ENCODE data around the gene NYNRIN. TPM values are rescaled to one million over a fixed set of nuclear protein-coding genes. Genes with fewer than 3 reads are reported as not detected.

Gene NYNRIN
- total RNA-seq (ENCODE audit: low replicate concordance), result 15.5 and 34.3 TPM in 2 replicates

DNA sequence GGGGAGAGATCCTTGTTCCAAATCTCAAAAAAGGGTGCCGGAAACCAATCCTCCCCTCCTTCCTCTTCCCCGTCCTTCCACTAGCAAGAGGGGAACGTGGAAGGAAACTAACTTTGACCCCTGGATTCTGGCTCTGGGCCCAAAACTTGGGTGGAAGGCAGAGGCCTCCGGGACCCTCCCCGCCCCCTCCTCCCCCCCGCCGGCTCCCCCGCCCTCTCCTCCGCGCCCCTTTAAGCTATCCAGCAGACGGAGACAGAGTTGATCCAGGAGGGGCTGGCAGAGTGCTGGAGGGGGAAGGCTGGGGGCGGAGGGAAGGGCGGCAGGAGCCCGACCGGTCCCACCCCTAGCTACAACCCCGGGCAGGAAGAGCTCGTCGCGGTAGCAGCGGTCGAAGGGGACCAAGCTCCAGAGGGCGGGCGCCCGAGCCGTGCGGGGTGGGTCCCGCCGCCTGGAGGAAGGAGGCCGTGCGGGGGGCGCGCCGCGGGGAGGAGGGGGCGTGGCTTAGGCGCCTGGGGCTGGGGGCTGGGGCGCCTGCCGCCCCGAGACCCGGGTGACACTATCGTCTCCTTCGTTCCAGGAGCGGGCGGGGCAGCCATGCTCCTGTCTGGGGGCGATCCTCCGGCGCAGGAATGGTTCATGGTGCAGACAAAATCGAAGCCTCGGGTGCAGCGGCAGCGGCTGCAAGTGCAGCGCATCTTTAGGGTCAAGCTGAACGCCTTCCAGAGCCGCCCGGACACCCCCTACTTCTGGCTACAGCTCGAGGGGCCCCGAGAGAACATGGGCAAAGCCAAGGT lies at the start of gene NYNRIN:
NYNRIN (plus strand) TSS at position 351 of the 794 bp plus-strand sequence; CDS start at position 595, 244 bp downstream.
- Histone ChIP-seq H2AFZ (replicated peaks) (peak within 1 kb of the TSS; percentile 52), H3K79me2 (ENCODE audit: low read depth) (peaks cover 22% of the 10 kb centered on the region), H3K4me2 (peak within 1 kb of the TSS; percentile 83), H4K20me1 (ENCODE audit: low read depth) (no peaks in the 10 kb centered on the region), H3K27ac (no peak within 1 kb of the TSS), H3K36me3 (no peaks in the 10 kb centered on the region), H3K9me3 (ENCODE audit: low read depth) (no peaks in the 10 kb centered on the region), H3F3A (ENCODE audit: low read depth) (peaks cover 9% of the 10 kb centered on the region), H3K9ac (no peak within 1 kb of the TSS), H3K4me1 (peaks cover 45% of the 10 kb centered on the region), H3K4me3 (peak within 1 kb of the TSS; percentile 58), H3K27me3 (no peaks in the 10 kb centered on the region)
- no peaks in the 10 kb centered on the region for H3K9me3 Mint-ChIP-seq
- peaks cover 4% of the 10 kb centered on the region for H3K27me3 Mint-ChIP-seq (ENCODE audit: insufficient read depth, low read depth)
- TF ChIP-seq CTCF (IDR thresholded peaks at IDR 0.05), result no peak
- TF ChIP-seq EZH2 (IDR thresholded peaks at IDR 0.05), result no peak
- no peak for TF ChIP-seq EZH2phosphoT487 (IDR thresholded peaks at IDR 0.05)
- peak; percentile 84 for DNase-seq (ENCODE audit: low spot score)
- peak within 1 kb of the TSS; percentile 86 for H3K27ac Mint-ChIP-seq
- H3K4me1 Mint-ChIP-seq, result peaks cover 33% of the 10 kb centered on the region
- peak within 1 kb of the TSS; percentile 88 for H3K4me3 Mint-ChIP-seq
- no peaks in the 10 kb centered on the region for H3K36me3 Mint-ChIP-seq

DNA sequence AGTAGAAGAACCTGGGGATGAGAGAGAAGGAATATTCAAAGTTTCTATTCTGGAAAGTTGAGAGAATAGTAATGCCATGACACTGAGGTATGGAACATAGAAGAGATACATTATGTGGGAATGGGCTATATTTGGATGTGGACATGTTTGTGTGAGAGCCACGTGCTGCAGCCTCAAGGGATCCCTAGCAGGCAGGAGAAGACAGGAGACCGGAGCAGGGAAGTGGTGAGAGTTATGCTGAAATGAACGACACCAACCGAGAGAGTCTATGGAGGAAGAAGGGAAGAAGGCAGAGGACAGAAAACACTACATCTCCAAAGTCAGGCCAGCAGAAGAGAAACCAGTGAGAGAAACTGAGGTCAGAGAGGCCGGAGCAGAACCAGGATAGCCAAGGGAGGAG lies 49.1 kb upstream of the NYNRIN start:
- H4K20me1 ChIP-seq (ENCODE audit: low read depth), result no peaks in the 10 kb centered on the region
- no peaks in the 10 kb centered on the region for H3K4me1 ChIP-seq
- H3K36me3 Mint-ChIP-seq, result no peaks in the 10 kb centered on the region
- H3K27me3 ChIP-seq, result peaks cover 91% of the 10 kb centered on the region
- no peaks in the 10 kb centered on the region for H3K36me3 ChIP-seq
- no peak overlapping the region for H3K9ac ChIP-seq
- no peaks in the 10 kb centered on the region for H3F3A ChIP-seq (ENCODE audit: low read depth)
- no peak overlapping the region for H3K4me2 ChIP-seq
- no peak overlapping the region for H3K4me3 Mint-ChIP-seq
- H3K27me3 Mint-ChIP-seq (ENCODE audit: insufficient read depth, low read depth), result peaks cover 34% of the 10 kb centered on the region
- DNase-seq (ENCODE audit: low spot score), result no peak
- H3K4me3 ChIP-seq, result no peak overlapping the region
- H3K4me1 Mint-ChIP-seq, result no peaks in the 10 kb centered on the region
- H3K27ac ChIP-seq, result no peak overlapping the region
- no peak overlapping the region for H3K27ac Mint-ChIP-seq
- TF ChIP-seq EZH2 (IDR thresholded peaks at IDR 0.05), result no peak
- no peak for TF ChIP-seq EZH2phosphoT487 (IDR thresholded peaks at IDR 0.05)
- TF ChIP-seq CTCF (IDR thresholded peaks at IDR 0.05), result no peak
- H3K9me3 Mint-ChIP-seq, result peaks cover 2% of the 10 kb centered on the region
- no peaks in the 10 kb centered on the region for H3K9me3 ChIP-seq (ENCODE audit: low read depth)
- no peak overlapping the region for H2AFZ ChIP-seq (replicated peaks)
- no peaks in the 10 kb centered on the region for H3K79me2 ChIP-seq (ENCODE audit: low read depth)

- H3K27me3 ChIP-seq, result peaks cover 95% of the 10 kb centered on the region
- no peaks in the 10 kb centered on the region for H3K4me1 Mint-ChIP-seq
- no peaks in the 10 kb centered on the region for H3K79me2 ChIP-seq (ENCODE audit: low read depth)
- no peak overlapping the region for H2AFZ ChIP-seq (replicated peaks)
- H3K27ac Mint-ChIP-seq, result no peak overlapping the region
- no peaks in the 10 kb centered on the region for H3K9me3 ChIP-seq (ENCODE audit: low read depth)
- TF ChIP-seq EZH2phosphoT487 (IDR thresholded peaks at IDR 0.05) (no peak), CTCF (IDR thresholded peaks at IDR 0.05) (no peak), EZH2 (IDR thresholded peaks at IDR 0.05) (no peak)
- H3K9me3 Mint-ChIP-seq, result peaks cover 2% of the 10 kb centered on the region
- H3K36me3 Mint-ChIP-seq, result no peaks in the 10 kb centered on the region
- no peaks in the 10 kb centered on the region for H3K4me1 ChIP-seq
- H3K36me3 ChIP-seq, result no peaks in the 10 kb centered on the region
- H3K4me2 ChIP-seq, result no peak overlapping the region
- H3K27ac ChIP-seq, result no peak overlapping the region
- DNase-seq (ENCODE audit: low spot score), result no peak
- no peaks in the 10 kb centered on the region for H4K20me1 ChIP-seq (ENCODE audit: low read depth)
- H3K9ac ChIP-seq, result no peak overlapping the region
- no peak overlapping the region for H3K4me3 ChIP-seq
- peaks cover 38% of the 10 kb centered on the region for H3K27me3 Mint-ChIP-seq (ENCODE audit: insufficient read depth, low read depth)
- H3F3A ChIP-seq (ENCODE audit: low read depth), result no peaks in the 10 kb centered on the region
- H3K4me3 Mint-ChIP-seq, result no peak overlapping the region
Observed at GRCh38 chr14:24351517-24351916, 47.3 kb upstream of the NYNRIN start.
